Immature natural killer cell (primary cell): ENCODE measurements around the gene C2CD2. TPM values are rescaled to one million over a fixed set of nuclear protein-coding genes. Genes with fewer than 3 reads are reported as not detected.
A peak's percentile ranks its signal among the peaks of the same experiment; 100 is the strongest.
"Not testable (repeated sequence)": the region's sequence is repeated elsewhere in the genome, so short reads cannot be mapped to it uniquely, and the experiment has no call there.

Experiments used
- DNase-seq, 3 donors: peaks; one replicate each; pipeline ENCODE4 v3.0.0; 2022; ENCODE audit warnings: mixed read lengths in 1 of 3
- H3K27ac Mint-ChIP-seq, 6 donors: one replicate each; pipeline ENCODE4 v1.8.0; 2020; ENCODE audit warnings: mixed read lengths in 6 of 6, mild to moderate bottlenecking in 5 of 6, inconsistent platforms in 4 of 6, moderate library complexity in 3 of 6
- H3K27me3 Mint-ChIP-seq, 3 donors: one replicate each; pipeline ENCODE4 v1.8.0; 2020 to 2021; ENCODE audit warnings: low read depth in 3 of 3, mild to moderate bottlenecking in 3 of 3, mixed read lengths in 3 of 3, moderate library complexity in 3 of 3, inconsistent platforms in 1 of 3
- H3K36me3 Mint-ChIP-seq, 3 donors: one replicate each; pipeline ENCODE4 v1.8.0; 2020; ENCODE audit warnings: mixed read lengths in 3 of 3, inconsistent platforms in 2 of 3, mild to moderate bottlenecking in 2 of 3
- H3K4me1 Mint-ChIP-seq, 2 donors: one replicate each; pipeline ENCODE4 v1.8.0; 2020; ENCODE audit warnings: inconsistent platforms in 2 of 2, mild to moderate bottlenecking in 2 of 2, mixed read lengths in 2 of 2, moderate library complexity in 1 of 2
- H3K4me3 Mint-ChIP-seq, 5 donors: one replicate each; pipeline ENCODE4 v1.8.0; 2020; ENCODE audit warnings: mild to moderate bottlenecking in 5 of 5, mixed read lengths in 5 of 5, inconsistent platforms in 3 of 5, moderate library complexity in 3 of 5
- H3K9me3 Mint-ChIP-seq, 6 donors: one replicate each; pipeline ENCODE4 v1.8.0; 2020; ENCODE audit warnings: mild to moderate bottlenecking in 6 of 6, mixed read lengths in 6 of 6, inconsistent platforms in 4 of 6, moderate library complexity in 3 of 6
- polyA plus RNA-seq, 3 donors: library from polyadenylated mRNA; unstranded; fragments of 300-500 nt; fragmentation: Illumina TruSeq; gene quantifications; one replicate each; pipeline ENCODE4 v1.2.3, GENCODE V29; 2021

The C2CD2 gene
- polyA plus RNA-seq, 3 donors from 2014 or later: 2.1 TPM; not detected in 1

- H3K4me1 Mint-ChIP-seq: no peaks in the 10 kb centered on the region
- no peaks in the 10 kb centered on the region for H3K36me3 Mint-ChIP-seq
- H3K4me3 Mint-ChIP-seq: no peak overlapping the region
- no peak overlapping the region for H3K27ac Mint-ChIP-seq
- H3K9me3 Mint-ChIP-seq: peaks cover 0 to 2% (median 0%) of the 10 kb centered on the region in 6 donors
- no peak for DNase-seq
- H3K27me3 Mint-ChIP-seq: peaks cover 4 to 7% (median 5%) of the 10 kb centered on the region in 3 donors
Observed at GRCh38 chr21:41961282-41961701, 7.5 kb upstream of the C2CD2 start.

- H3K4me1 Mint-ChIP-seq: no peaks in the 10 kb centered on the region
- no peaks in the 10 kb centered on the region for H3K36me3 Mint-ChIP-seq
- peaks cover 0 to 2% (median 0%) of the 10 kb centered on the region in 6 donors for H3K9me3 Mint-ChIP-seq
- no peak overlapping the region for H3K4me3 Mint-ChIP-seq
- peaks cover 4 to 8% (median 5%) of the 10 kb centered on the region in 3 donors for H3K27me3 Mint-ChIP-seq
- H3K27ac Mint-ChIP-seq: no peak overlapping the region
- DNase-seq: no peak
Observed at GRCh38 chr21:41960386-41960785, 6.6 kb upstream of the C2CD2 start.

- not testable (repeated sequence) for H3K36me3 Mint-ChIP-seq, H3K27ac Mint-ChIP-seq, DNase-seq, H3K4me3 Mint-ChIP-seq, H3K27me3 Mint-ChIP-seq, H3K9me3 Mint-ChIP-seq, H3K4me1 Mint-ChIP-seq
Observed at GRCh38 chr21:41959697-41960096, 5.9 kb upstream of the C2CD2 start.

- peaks cover 0 to 1% (median 0%) of the 10 kb centered on the region in 6 donors for H3K9me3 Mint-ChIP-seq
- H3K4me1 Mint-ChIP-seq: peaks cover 6 to 9% of the 10 kb centered on the region in 2 donors
- H3K27me3 Mint-ChIP-seq: peaks cover 7 to 11% (median 7%) of the 10 kb centered on the region in 3 donors
- DNase-seq: no peak
- H3K27ac Mint-ChIP-seq: no peak overlapping the region
- peaks cover 0 to 4% (median 0%) of the 10 kb centered on the region in 3 donors for H3K36me3 Mint-ChIP-seq
- no peak overlapping the region for H3K4me3 Mint-ChIP-seq
Observed at GRCh38 chr21:41958886-41959563, 5.2 kb upstream of the C2CD2 start.

DNA sequence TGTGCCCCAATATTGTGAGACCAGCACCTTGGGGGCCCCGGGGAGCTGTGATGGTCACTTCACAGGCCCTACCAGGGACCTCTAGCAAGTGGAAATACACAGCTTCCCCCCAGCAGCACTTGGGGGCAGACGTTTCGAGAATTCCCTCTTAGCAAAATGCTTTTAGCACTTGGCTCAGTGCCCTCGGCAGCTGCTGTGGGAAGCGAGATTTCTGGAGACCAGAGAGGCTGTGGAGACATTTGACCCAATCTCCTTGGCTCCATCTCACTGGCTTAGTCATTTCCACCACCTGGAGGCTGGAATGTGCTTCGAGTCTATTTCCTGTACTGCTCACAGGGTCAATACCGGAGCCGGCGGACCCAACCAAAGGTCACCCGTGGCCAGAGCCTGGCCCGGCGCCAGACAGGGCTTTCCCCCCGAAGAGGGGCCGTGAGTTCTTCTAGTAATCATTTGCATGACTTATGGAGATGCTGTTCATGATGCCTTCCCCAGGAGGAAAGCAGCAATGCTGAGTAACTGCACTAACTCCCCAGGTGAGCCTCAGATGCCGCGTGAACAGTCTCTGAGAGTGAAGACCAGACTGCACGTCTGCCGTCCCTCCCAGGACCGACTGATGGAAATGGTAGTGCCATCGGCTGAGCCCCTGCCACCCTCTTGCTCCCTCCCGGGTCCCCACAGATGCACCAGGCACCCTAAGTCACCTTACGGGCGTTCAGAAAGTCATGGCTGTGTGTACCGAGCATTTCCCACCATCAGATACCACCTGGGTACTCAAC, 4.4 kb upstream of the C2CD2 start:
- DNase-seq: no peak
- Mint-ChIP-seq H3K27me3 (peaks cover 7 to 11% (median 7%) of the 10 kb centered on the region in 3 donors), H3K4me3 (no peak overlapping the region), H3K27ac (no peak overlapping the region), H3K4me1 (peaks cover 6 to 9% of the 10 kb centered on the region in 2 donors), H3K36me3 (peaks cover 0 to 4% (median 0%) of the 10 kb centered on the region in 3 donors), H3K9me3 (peaks cover 0 to 1% (median 0%) of the 10 kb centered on the region in 6 donors)

GRCh38 chr21:41956926-41957729, 3.3 kb upstream of the C2CD2 start:
- no peak for DNase-seq
- peaks cover 0 to 1% (median 0%) of the 10 kb centered on the region in 6 donors for H3K9me3 Mint-ChIP-seq
- H3K36me3 Mint-ChIP-seq: peaks cover 0 to 4% (median 0%) of the 10 kb centered on the region in 3 donors
- H3K4me1 Mint-ChIP-seq: peaks cover 12 to 15% of the 10 kb centered on the region in 2 donors
- H3K27me3 Mint-ChIP-seq: peaks cover 7 to 11% (median 7%) of the 10 kb centered on the region in 3 donors
- no peak overlapping the region for H3K4me3 Mint-ChIP-seq
- peak overlapping the region in 2 of 6 donors; percentile 39 to 68 for H3K27ac Mint-ChIP-seq

- no peak for DNase-seq
- peaks cover 6 to 11% (median 7%) of the 10 kb centered on the region in 3 donors for H3K27me3 Mint-ChIP-seq
- H3K4me1 Mint-ChIP-seq: peaks cover 15 to 16% of the 10 kb centered on the region in 2 donors
- H3K27ac Mint-ChIP-seq: no peak overlapping the region
- peak overlapping the region in 3 of 5 donors; percentile 2 to 12 (median 5) for H3K4me3 Mint-ChIP-seq
- H3K9me3 Mint-ChIP-seq: peaks cover 0 to 1% (median 0%) of the 10 kb centered on the region in 6 donors
- H3K36me3 Mint-ChIP-seq: peaks cover 0 to 4% (median 0%) of the 10 kb centered on the region in 3 donors
Observed at GRCh38 chr21:41955516-41955915, 1.7 kb upstream of the C2CD2 start.

- Mint-ChIP-seq H3K27ac (peak overlapping the region in 2 of 6 donors; percentile 3 to 23), H3K27me3 (peaks cover 4 to 8% (median 7%) of the 10 kb centered on the region in 3 donors), H3K4me3 (peak overlapping the region; percentile 5 to 70 (median 53)), H3K9me3 (peaks cover 0 to 1% (median 0%) of the 10 kb centered on the region in 6 donors), H3K4me1 (peaks cover 15 to 16% of the 10 kb centered on the region in 2 donors), H3K36me3 (peaks cover 0 to 4% (median 0%) of the 10 kb centered on the region in 3 donors)
- DNase-seq: no peak
Observed at GRCh38 chr21:41954654-41955499, 1.1 kb upstream of the C2CD2 start.

DNA sequence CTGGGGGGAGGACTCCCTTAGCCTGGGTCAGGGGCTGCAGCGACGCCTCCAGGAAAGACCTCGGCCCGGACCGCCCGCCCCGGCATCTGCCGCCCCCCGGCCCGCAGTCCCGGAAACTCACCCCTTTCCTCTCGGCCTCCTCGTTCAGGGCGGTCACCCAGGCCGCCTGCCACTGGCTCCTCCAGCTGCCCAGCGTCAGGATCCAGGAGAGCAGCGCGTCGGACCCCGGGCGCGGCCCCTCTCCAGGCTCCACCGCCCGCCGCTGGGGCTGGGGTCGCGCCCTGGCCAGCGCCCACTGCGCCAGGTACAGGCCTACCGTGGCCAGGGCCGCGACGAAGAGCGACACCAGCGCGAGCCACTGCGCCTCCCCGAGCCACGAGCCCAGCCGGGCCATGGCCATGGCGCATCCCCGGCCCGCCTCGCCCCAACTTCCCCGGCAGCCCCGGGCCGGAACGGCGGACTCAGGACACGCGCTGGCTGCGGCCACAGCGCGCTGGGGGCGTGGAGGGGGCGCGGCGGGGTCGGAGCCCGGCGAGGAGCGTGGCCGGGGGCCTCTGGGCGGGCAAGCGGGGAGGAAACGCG, 478 bp downstream of the C2CD2 start:
- peaks cover 0 to 1% (median 0%) of the 10 kb centered on the region in 6 donors for H3K9me3 Mint-ChIP-seq
- peaks cover 0 to 4% (median 0%) of the 10 kb centered on the region in 3 donors for H3K36me3 Mint-ChIP-seq
- no peak for DNase-seq
- peaks cover 15 to 16% of the 10 kb centered on the region in 2 donors for H3K4me1 Mint-ChIP-seq
- H3K4me3 Mint-ChIP-seq: peak overlapping the region; percentile 65 to 77 (median 70)
- H3K27ac Mint-ChIP-seq: no peak overlapping the region
- H3K27me3 Mint-ChIP-seq: peaks cover 4 to 8% (median 5%) of the 10 kb centered on the region in 3 donors

DNA sequence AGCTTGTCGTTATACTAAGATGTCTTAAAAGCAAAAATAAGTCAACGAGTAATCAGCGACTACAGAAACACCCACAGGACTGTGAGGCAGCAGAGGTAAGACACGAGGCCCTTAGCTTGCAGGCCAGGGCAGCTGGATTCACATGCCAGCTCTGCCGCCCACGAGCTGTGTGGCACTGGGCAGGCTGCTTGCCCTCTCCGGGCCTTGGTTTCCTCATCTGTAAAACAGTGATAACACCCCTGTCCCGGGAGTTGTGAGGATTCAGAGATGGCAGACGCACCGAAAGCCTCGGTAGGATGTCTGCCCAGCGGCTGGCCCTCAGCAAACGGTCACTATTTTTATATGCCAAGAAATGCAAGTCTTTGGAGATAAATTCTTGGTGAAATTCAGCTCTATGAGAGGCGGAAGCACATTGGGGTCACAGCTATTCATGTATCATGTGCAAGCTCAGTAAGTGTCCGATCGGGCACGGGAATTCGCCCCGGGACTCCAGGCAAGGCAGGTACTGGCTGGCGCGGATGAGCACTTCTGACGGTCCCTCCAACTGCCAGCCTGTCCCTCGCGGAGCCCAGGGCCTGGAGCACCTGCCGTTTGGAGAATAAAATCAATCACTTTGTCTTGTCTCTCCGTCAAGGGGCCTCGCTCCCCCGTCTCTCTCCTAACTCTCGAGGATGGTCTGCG, 1.1 kb downstream of the C2CD2 start:
- Mint-ChIP-seq H3K4me3 (peak overlapping the region; percentile 65 to 77 (median 70)), H3K9me3 (peaks cover 0 to 1% (median 0%) of the 10 kb centered on the region in 6 donors), H3K4me1 (peaks cover 15 to 16% of the 10 kb centered on the region in 2 donors), H3K27me3 (peaks cover 4 to 8% (median 5%) of the 10 kb centered on the region in 3 donors), H3K27ac (peak overlapping the region in 1 of 6 donors; percentile 17), H3K36me3 (peaks cover 0 to 4% (median 0%) of the 10 kb centered on the region in 3 donors)
- DNase-seq: no peak

- Mint-ChIP-seq H3K27me3 (peaks cover 4 to 11% (median 5%) of the 10 kb centered on the region in 3 donors), H3K36me3 (peaks cover 0 to 4% (median 0%) of the 10 kb centered on the region in 3 donors), H3K27ac (no peak overlapping the region), H3K4me1 (peaks cover 15 to 16% of the 10 kb centered on the region in 2 donors), H3K9me3 (peaks cover 0 to 1% (median 0%) of the 10 kb centered on the region in 6 donors), H3K4me3 (peak overlapping the region; percentile 65 to 77 (median 70))
- no peak for DNase-seq
Observed at GRCh38 chr21:41951876-41952567, 1.8 kb downstream of the C2CD2 start.
